HG03045 (cell line): Measurements from ENCODE around the gene ACSBG1.
"Not testable (repeated sequence)": the region's sequence is repeated elsewhere in the genome, so short reads cannot be mapped to it uniquely, and the experiment has no call there.

Experiments used
- ATAC-seq: cut with Tn5 transposase; IDR thresholded peaks from one replicate; pipeline ENCODE4 v1.9.1; 2021; ENCODE audit warnings: mild to moderate bottlenecking, moderate library complexity; ENCODE audit not compliant: unreplicated experiment

Gene ACSBG1

DNA sequence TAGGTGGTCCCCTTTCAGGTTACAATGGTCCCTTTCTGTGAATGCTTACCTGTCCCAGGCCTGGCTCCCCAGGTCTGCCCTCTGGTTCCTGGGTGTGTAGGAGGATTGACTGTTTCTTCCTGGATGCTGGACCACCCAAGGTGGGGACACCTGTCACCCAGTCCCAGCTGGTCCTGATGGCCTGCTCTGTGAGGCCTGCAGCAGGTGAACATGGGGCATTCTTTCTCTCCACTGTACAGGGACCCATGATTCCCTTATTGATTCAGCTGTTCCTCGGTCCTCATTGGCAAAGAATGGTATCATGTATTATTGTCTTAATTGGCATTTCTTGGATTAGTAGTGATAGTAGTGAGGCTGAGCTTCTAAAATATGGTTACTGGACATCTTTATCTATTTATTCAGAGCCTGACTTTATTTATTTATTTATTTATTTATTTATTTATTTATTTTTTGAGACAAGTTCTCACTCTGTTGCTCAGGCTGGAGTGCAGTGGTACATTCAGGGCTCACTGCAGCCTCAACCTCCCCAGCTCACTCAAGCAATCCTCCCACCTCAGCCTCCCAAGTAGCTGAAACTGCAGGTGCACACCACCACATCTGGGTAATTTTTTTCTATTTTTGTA lies 21.2 kb upstream of the ACSBG1 start:
- no peak for ATAC-seq

DNA sequence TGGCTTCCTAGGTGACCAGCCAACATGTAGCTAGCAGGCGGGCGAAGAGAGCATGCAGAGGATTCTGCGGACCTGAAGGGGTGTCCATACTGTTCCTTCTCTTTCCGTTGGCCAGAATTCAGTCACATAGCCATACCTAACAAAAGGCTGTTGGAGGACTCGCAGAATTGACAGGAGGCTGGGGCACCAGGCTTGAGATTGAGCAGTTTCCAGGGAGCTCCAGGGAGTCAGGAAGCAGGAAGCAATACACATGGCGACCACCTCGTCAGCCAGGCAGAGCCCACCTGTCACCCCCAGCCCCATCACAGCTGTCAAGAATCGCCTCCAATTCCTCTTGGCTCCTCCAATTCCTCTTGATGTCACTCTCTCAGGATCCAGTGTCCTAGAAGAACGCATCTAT lies 16.8 kb upstream of the ACSBG1 start:
- ATAC-seq, result no peak

DNA sequence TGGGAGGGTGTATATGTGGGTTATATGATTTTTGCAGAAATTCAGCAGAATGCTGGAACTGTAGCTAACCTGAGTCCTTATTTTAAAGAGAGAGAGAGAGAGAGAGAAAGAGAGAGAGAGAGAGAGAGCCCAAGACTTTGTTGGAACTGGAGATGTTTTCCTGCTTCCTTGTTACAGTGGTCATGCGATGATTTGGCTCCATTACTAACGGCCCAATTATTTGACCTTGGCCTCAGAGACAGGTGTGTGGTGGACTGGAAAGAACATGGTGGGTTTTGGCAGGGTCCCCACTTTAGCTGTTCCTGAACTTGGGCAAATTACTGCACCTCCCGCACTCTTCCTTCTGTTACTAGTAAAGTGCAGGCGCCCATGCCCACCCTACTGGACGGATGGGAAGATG lies 14.8 kb upstream of the ACSBG1 start:
- ATAC-seq, result no peak

DNA sequence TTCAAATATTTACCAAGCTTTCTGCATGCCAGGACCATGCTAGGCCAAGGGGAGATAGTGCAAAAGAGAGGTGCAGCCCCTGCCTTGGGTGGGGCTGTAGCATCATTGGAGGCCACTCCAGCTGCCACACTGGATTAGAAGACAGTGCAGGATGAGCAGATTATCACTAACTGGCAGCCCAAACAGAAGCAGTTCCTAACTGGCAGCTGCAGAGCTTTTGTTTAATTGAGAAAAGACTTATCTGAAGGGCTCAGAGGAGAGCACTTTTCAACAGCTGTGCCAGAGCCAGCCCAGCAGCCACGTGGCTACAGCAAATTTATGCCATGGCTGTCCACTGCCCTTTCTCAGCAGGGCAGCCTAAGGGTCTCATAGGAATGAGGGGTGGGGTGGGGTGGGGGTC lies 13.5 kb upstream of the ACSBG1 start:
- no peak for ATAC-seq

DNA sequence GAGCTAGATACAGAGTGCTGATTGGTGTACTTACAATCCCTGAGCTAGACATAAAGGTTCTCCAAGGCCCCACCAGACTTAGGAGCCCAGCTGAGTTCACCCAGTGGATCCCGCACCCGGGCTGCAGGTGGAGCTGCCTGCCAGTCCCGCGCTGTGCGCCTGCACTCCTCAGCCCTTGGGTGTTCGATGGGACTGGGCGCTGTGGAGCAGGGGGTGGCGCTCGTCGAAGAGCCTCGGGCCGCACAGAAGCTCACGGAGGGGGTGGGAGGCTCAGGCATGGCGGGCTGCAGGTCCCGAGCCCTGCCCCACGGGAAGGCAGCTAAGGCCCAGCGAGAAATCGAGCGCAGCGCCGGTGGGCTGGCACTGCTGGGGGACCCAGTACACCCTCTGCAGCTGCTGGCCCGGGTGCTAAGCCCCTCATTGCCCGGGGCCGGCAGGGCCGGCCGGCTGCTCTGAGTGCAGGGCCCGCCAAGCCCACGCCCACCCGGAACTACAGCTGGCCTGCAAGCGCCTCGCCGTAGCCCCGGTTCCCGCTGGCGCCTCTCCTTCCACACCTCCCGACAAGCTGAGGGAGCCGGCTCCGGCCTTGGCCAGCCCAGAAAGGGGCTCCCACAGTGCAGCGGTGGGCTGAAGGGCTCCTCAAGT lies 11.7 kb upstream of the ACSBG1 start:
- not testable (repeated sequence) for ATAC-seq

DNA sequence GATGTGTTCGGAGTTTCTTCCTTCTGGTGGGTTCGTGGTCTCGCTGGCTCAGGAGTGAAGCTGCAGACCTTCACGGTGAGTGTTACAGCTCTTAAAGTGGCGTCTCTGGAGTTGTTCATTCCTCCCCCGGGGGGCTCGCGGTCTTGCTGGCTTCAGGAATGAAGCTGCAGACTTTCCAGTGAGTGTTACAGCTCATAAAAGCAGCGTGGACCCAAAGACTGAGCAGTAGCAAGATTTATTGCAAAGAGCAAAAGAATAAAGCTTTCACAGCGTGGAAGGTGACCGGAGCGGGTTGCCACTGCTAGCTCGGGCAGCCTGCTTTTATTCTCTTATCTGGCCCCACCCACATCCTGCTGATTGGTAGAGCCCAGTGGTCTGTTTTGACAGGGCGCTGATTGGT lies 11.0 kb upstream of the ACSBG1 start:
- ATAC-seq, result not testable (repeated sequence)

DNA sequence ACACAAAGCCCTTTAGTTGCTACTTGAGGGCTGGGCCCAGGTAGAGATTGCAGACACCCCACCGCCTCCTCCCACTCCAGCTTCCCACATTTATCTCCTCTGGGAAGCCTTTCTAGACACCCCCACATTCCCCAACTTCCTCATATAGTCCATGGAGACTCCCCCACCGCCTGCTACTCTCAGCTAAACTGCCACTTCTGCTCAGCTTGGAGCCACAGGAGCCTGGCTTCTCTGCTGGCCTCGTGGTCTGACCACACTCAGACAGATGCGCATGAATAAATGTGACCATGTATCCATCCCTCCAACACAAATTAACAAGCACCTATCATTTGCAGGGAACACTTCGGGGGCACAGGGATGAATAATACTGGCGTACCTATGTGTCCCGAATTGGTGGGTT lies 10.5 kb upstream of the ACSBG1 start:
- no peak for ATAC-seq

DNA sequence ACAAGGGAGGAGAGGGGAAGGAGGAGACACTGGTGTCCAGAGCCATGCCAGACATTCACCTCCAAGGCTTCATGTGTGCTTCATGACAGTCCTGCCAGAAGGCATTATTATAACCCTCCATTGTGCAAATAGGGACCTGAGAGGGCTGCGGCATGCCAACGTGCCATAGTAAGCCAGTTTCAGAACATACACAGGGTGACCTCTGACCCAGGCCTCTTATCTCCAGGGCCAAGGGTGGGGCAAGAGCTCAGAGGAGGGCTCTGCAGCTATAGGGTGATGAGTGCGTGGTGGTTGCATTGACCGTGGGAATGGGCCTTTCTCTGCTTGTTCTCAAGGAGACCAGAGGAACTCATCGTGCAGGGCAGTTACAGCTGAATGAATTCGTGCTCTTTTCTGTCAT lies 9.7 kb upstream of the ACSBG1 start:
- ATAC-seq, result no peak

DNA sequence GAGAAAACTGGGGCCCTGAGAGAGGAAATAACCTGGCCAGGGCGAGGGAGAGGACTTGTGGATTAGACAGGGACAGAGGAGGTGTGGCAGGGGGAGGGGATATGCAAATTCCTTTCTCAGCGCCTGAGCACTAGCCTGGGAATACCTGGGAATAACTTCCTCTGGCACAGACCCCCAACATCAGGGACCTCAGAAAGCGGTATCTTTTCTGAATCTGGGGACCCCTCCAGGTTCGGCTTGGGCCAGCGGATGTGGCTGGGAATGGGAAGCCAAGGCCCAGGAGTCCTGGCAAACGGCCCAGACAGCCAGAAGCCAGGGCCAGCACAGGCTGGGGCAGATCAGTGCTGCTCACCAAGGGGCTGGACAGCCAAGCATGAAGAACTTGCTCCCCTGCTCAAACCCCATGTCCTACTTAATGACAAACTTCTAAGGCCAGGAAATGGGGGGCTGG lies 9.2 kb upstream of the ACSBG1 start:
- ATAC-seq, result no peak

DNA sequence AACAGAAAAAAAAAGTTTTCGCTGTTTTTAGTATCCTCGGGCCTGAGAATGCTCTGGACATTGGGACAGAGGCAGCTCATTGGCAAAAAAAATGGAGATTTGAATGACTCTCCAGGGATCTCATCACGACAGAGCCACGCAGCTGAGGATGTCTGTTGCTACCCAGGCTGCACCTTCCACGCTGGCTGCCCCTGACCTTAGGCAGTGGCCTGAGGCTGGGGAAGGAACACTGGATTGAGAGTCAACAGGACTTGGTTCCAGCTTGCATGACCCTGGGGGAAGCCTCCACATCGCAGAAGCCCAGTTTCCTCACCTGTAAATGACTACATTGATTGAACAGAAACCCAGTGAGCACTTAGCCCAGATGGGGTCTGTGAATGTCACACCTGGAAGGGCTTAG lies 8.7 kb upstream of the ACSBG1 start:
- no peak for ATAC-seq

DNA sequence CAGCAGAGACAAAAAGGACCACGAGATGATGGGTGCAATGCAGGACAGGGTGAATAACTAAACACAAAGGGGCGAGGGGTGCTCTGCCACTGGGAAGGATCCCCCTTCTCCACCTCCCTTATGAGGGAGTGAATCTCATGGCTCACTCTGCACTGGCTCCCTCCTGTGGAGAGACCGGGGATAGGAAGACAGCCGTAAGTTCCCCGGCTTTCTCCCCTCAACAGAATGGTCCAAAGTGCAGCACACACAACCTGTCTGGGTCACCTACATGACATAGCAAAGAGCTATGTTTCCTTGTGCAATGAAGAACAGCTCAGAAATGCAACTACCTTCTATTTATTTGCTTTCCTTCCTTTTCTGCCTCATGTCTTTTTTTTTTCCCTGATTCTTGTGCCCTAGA lies 7.8 kb upstream of the ACSBG1 start:
- ATAC-seq, result no peak

DNA sequence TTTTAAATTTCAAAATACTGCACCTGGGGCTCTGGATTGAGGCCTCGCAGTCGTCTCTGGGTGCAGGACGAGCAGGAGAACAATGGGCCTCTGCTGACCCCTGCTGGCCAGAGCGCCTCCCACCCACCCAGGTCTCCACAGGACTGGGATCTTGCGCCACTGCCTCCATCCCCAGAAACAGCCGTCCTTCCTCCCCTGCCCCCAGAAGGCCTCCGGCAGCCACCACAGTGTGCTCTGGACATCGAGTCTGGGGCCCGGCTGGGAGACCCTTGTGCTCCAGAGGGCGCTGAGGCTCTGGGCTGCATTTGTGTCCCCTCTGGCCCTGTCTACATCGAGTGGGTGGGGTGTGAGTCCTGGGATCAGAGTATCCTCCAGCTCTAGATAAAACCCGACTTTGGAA lies 6.7 kb upstream of the ACSBG1 start:
- ATAC-seq, result no peak

DNA sequence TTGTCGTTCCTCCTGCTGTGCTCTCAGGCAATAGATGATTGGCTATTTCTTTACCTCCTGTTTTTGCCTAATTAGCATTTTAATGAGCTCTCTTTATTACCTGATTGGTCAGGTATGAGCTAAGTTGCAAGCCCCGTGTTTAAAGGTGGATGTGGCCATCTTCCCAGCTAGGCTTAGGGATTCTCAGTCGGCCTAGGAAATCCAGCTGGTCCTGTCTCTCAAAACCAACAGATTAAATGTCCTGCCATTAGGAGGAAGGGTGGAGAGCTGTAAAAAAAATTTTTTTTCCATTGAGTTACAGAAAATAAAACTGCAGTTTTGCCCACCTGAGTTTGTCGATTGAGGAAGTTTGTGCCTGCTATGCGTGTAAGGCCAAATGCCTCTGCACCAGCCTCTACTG lies 5.4 kb upstream of the ACSBG1 start:
- ATAC-seq, result no peak

DNA sequence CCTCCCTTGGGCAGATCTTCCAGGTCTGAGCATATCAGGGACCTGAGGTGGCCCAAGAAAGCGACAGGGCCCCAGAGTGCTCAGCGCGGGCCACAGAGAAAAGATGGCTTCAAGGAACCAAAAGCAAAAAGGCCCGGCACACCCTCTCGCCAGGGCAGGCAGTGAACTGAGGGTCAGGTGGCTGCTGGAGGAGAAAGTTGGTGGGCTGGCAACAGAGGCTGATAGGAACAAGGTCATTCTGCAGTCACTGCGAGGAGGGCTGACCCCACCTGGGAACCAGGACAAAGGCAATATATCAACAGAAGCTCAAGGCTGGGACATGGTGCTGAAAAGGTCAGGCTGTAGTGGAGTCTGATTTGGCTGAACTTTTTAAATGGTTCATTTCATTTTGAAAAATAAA lies 2.8 kb upstream of the ACSBG1 start:
- ATAC-seq, result no peak

DNA sequence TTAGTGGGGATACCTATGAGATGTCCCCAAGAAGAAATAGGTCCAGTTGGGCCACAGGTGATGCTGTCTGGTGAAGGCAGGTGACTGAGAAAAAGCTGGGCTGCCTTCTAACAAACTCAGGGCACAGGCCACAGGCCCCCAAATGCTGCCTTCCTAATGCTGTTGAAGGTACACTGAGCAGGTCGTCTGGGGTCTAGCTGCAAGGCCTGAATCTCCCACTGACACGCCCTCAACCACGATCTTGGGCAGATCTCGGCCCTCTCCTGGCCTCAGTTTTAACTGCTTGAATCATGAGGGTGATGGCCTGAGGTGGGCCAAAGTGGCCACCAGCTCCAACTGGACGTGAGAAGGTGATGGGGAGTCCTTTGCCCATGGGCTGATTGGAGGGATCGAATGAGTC lies 2.1 kb upstream of the ACSBG1 start:
- no peak for ATAC-seq

DNA sequence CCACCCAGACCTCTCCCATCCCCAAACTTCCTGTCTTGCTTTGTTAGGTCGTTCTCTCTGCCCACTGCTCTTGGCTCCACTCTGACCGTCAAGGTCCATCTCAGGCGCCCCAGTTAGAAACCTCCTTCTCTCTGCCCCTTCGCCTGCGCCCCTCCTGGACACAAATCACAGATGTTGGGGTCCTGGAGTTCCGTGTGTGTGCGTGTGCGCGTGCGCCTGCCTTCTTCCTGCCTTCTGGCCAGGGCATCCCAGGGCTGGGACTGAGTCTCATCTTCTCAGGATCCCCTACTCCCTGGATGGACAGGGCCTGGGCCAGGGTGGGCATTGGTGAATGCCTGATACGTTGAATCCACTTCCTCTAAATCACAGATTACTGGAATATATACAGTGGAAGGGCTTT lies 869 bp downstream of the ACSBG1 start:
- no peak for ATAC-seq

DNA sequence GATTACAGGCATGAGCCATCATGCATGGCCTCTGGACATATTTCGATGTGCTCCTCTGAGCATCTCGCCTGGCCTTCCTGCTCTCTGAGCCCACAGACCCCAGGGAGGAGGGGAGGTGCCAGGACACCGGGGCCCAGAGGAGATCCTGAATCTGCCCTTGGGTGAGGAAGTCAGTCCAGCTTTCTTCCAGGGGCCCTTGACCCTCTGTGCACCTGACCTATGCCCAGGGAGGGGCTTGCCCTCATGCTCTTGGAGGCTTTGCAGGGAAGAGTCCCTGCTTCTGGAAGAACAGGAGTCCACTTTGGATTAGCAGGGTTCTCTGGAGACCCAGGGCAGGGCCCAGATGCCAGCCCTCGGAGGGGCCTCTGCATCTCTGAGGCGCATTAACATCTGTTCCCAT lies 1.4 kb downstream of the ACSBG1 start:
- ATAC-seq, result no peak

DNA sequence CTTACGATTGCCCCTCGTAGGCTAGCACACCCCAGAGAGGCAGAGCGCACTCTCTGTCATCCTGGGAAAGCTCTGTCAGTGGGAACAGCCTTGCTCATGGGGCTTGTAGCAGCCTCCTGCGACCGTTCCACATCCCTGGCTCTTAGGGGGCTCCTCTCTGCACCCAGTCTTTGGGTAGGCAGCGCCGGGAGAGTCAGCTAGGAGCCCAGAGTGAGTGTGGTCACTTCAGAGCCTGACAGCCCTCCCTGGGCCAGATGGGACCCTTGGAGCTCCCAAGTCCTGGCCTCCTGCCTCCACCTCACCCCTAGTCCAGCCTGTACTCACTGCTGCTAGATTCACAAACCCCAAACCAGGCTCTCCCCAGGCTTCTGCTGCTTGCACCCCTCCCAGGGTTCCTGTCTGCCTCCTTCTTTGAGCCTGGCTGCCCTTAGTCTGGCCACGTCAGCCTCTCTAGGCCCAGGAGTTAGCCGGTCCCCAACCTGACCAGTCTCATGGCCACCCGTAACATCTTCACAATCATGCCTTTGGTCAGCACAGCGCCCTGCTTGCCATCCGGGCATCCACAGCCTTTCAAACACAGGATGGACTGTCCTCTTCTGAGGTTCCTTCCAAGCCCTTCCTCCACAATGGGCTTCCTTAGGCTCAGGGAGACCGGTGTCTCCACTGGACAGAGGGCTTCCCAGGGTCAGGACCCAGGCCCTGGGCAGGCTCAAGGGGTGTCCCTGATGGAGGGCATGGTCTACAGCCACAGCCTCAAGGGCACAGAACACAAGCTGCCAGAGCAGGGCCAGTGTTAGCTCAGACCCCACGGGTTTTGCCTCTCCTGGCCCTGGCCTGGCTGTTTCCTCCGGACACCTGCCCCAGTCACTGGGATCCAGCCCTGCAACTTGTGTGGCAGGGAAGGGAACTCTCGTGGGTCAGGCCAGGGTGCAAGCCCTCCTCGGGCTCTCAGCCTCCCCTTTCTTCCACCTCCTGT lies 4.6 kb downstream of the ACSBG1 start:
- ATAC-seq, result no peak

DNA sequence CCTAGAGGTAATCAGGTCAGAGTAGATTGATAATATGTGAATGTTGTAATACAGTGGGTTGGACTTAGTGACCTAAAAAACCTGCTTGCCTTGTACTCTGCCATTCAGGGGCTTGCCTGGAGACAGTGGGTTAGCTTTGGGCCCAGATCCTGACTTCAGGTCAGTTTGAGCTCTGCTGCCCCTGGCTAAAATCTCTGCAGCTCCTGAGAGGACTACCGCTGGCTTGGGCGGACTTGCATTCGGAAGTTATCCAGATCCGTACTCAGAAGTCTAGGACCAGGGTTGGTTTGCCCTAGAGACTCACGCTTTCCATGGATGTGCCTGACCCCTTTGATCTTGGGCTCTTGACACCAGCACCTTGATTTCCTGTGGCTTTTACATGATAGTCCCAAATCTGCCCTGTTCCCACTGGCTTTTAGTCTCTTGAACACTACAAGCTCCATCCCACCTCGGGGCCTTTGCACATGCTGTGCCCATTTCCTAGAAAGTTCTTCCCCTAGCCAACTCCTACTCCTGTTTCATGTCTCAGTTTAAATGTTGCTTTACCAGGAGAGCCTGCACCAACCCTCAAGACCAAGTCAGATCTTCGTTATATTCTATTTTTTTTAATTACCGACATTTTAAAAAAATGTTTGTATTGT lies 5.9 kb downstream of the ACSBG1 start:
- no peak for ATAC-seq

DNA sequence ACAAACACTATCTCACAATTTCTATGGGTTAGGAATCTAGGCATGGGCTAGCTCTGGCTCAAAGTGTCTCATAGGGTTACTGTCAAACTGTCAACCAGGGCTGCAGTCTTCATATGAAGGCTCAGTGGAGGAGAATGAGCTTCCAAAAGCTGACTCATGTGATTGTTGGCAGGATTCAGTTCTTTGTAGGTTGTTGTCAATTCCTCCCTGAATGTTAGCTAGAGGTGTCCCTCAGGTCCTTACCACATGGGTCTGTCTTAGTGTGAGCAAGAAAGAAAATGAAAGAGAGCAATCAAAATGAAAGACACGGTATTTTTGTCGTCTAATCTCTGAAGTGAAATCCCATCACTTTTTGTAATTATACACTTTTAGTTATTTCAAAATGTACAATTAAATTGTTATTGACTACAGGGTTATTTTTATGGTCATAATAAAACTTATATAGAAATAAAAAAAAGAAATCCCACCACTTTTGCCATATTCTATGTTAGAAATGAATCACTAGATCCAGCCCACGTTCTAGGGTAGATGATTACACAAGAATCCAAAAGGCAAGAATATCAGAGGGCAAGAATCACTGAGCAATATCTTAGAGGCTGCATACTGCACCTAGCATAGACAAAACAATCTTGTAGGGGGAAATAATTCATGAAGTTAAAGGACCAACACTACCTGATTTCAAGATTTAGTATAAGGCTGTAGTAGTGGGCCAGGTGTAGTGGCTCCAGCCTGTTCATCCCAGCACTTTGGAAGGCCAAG lies 8.4 kb downstream of the ACSBG1 start:
- no peak for ATAC-seq

DNA sequence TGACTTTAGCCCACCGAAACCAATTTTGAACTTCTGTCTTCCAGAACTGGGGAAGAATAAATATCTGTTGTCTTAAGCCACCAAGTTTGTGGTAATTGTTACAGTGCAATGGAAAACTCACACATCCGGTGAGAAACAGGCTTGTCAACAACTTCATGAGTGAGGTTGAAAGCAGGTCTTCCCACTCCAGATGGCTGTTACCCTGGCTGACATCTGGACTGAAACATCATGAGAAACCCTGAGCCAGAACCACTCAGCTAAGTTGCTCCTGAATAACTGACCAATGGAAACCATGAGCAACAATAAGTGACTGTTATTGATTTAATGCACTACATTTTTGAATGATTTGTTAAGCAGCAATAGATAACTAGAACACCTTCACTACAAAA lies 10.3 kb downstream of the ACSBG1 start:
- ATAC-seq, result no peak
